AG09319 (cell line): ENCODE data around the gene METTL5.
"Not testable (repeated sequence)": the region's sequence is repeated elsewhere in the genome, so short reads cannot be mapped to it uniquely, and the experiment has no call there.

Source experiments
- DNase-seq: peaks from one replicate; pipeline ENCODE4 v3.0.0-alpha.2; 2010; ENCODE audit warnings: low read depth; ENCODE audit errors: extremely low read depth
- TF ChIP-seq, protein P1 (sequence below): IDR thresholded peaks from 2 replicates; pipeline ENCODE4 v1.5.1; 2011; ENCODE audit warnings: low read depth, mild to moderate bottlenecking, inconsistent platforms, low read length, moderate library complexity

Gene METTL5

GRCh38 chr2:169824373-169825333 lies at the start of gene METTL5:
TSS of gene METTL5 (minus strand) at chr2:169824905. CDS start at chr2:169824597, 308 bp downstream.
- DNase-seq = peak; percentile 39

GRCh38 chr2:169871994-169872393 lies 47.3 kb upstream of the METTL5 start:
- TF ChIP-seq, protein P1, sequence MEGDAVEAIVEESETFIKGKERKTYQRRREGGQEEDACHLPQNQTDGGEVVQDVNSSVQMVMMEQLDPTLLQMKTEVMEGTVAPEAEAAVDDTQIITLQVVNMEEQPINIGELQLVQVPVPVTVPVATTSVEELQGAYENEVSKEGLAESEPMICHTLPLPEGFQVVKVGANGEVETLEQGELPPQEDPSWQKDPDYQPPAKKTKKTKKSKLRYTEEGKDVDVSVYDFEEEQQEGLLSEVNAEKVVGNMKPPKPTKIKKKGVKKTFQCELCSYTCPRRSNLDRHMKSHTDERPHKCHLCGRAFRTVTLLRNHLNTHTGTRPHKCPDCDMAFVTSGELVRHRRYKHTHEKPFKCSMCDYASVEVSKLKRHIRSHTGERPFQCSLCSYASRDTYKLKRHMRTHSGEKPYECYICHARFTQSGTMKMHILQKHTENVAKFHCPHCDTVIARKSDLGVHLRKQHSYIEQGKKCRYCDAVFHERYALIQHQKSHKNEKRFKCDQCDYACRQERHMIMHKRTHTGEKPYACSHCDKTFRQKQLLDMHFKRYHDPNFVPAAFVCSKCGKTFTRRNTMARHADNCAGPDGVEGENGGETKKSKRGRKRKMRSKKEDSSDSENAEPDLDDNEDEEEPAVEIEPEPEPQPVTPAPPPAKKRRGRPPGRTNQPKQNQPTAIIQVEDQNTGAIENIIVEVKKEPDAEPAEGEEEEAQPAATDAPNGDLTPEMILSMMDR = no peak

More at GRCh38 chr2:169824373-169825333, at the start of gene METTL5:
- TF ChIP-seq, protein P1 = peak; percentile 72

GRCh38 chr2:169871369-169871768 lies 46.7 kb upstream of the METTL5 start:
- DNase-seq = not testable (repeated sequence)

More at GRCh38 chr2:169871994-169872393, 47.3 kb upstream of the METTL5 start:
- no peak for DNase-seq

DNA sequence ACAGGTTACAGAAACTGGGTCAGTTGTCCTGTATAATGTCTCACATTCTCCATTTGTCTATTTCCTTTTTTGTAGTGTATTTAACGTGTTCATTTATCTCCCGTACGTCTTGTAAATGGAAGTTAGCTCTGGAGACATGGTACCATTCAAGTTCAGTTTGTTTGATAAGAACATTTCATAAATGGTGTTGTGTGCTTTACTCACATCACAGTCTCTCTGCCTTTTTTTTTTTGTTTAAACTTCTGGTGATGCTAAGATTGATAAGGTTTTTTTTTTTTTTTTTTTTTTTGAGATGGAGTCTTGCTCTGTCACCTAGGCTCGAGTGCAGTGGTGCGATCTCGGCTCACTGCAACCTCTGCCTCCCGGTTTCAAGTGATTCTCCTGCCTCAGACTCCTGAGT lies 44.2 kb upstream of the METTL5 start:
- no peak for DNase-seq
- TF ChIP-seq, protein P1 = no peak

DNA sequence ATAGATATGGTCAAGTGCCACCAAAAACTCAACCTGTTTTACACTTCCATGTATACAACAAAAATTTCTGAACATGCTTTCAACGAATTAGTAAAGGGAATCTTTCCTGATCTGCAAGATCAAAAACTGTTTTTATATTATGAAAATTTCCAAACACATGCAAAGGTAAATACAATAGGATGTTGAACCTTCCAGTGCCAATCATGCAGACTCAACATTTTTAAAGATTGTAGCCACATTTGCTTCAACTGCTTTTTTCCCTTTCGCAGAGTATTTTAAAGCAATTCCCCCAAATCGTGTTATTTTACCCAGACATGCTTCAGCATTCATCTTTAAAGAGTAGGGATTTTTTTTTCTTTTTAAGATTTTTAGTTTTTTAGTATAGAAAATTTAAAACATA lies 42.9 kb upstream of the METTL5 start:
- DNase-seq = no peak
- TF ChIP-seq, protein P1 = no peak

- not testable (repeated sequence) for DNase-seq
Observed at GRCh38 chr2:169866230-169866629, 41.5 kb upstream of the METTL5 start.

GRCh38 chr2:169865492-169865891 lies 40.8 kb upstream of the METTL5 start:
- DNase-seq = no peak
- TF ChIP-seq, protein P1 = no peak

GRCh38 chr2:169862816-169863215 lies 38.1 kb upstream of the METTL5 start:
- no peak for DNase-seq
- TF ChIP-seq, protein P1 = no peak
